Trophoblast cell (in vitro differentiated cells and primary cell): ENCODE data around the gene C17orf58.
"Not testable (repeated sequence)": the region's sequence is repeated elsewhere in the genome, so short reads cannot be mapped to it uniquely, and the experiment has no call there.

Source experiments
- DNase-seq, 2 donors: peaks; one replicate each; pipeline ENCODE4 v3.0.0-alpha.2; 2016
- H2AFZ ChIP-seq: 2 replicates; pipeline ENCODE4 v1.6.1; 2013; ENCODE audit warnings: low read length, moderate library complexity, mild to moderate bottlenecking; ENCODE audit not compliant: insufficient read depth, poor library complexity
- H2AK5ac ChIP-seq: 2 replicates; pipeline ENCODE4 v1.6.1; 2013; ENCODE audit warnings: mild to moderate bottlenecking, low read length
- H2BK120ac ChIP-seq: 2 replicates; pipeline ENCODE4 v1.6.1; 2013; ENCODE audit warnings: low read length, mild to moderate bottlenecking, moderate library complexity; ENCODE audit not compliant: insufficient read depth, poor library complexity
- H2BK12ac ChIP-seq: 2 replicates; pipeline ENCODE4 v1.6.1; 2013; ENCODE audit warnings: mild to moderate bottlenecking, low read length, moderate library complexity
- H2BK5ac ChIP-seq: 2 replicates; pipeline ENCODE4 v1.6.1; 2013; ENCODE audit warnings: low read length, low read depth, moderate library complexity, mild to moderate bottlenecking; ENCODE audit not compliant: poor library complexity
- H3K14ac ChIP-seq: 2 replicates; pipeline ENCODE4 v1.6.1; 2013; ENCODE audit warnings: mild to moderate bottlenecking, low read length
- H3K18ac ChIP-seq: 2 replicates; pipeline ENCODE4 v1.6.1; 2013; ENCODE audit warnings: mild to moderate bottlenecking, low read length
- H3K23ac ChIP-seq: 2 replicates; pipeline ENCODE4 v1.6.1; 2013; ENCODE audit warnings: low read length
- H3K27ac ChIP-seq: 2 replicates; pipeline ENCODE4 v1.5.1; 2013; ENCODE audit warnings: low read depth, mild to moderate bottlenecking, inconsistent platforms, low read length, moderate library complexity
- H3K27me3 ChIP-seq: 2 replicates; pipeline ENCODE4 v1.6.1; 2013; ENCODE audit warnings: inconsistent platforms, mild to moderate bottlenecking, low read length, moderate library complexity; ENCODE audit not compliant: insufficient read depth
- H3K36me3 ChIP-seq, 2 experiments: 1 replicate in 1 of 2; 2 replicates in 1 of 2; pipeline ENCODE4 v1.6.1; 2013; ENCODE audit warnings: low read length in 2 of 2, mild to moderate bottlenecking in 2 of 2, moderate library complexity in 1 of 2; ENCODE audit not compliant: insufficient read depth in 2 of 2, control insufficient read depth in 1 of 2
- H3K4ac ChIP-seq: 2 replicates; pipeline ENCODE4 v1.6.1; 2013; ENCODE audit warnings: low read depth, mild to moderate bottlenecking, low read length, moderate library complexity
- H3K4me1 ChIP-seq, 2 experiments: 1 replicate in 1 of 2; 2 replicates in 1 of 2; pipeline ENCODE4 v1.6.1; 2013; ENCODE audit warnings: low read length in 2 of 2, mild to moderate bottlenecking in 2 of 2, moderate library complexity in 1 of 2; ENCODE audit not compliant: insufficient read depth in 2 of 2, control insufficient read depth in 1 of 2
- H3K4me2 ChIP-seq: 2 replicates; pipeline ENCODE4 v1.6.1; 2013; ENCODE audit warnings: inconsistent platforms, mild to moderate bottlenecking, low read length, moderate library complexity
- H3K4me3 ChIP-seq: 2 replicates; pipeline ENCODE4 v1.5.1; 2013; ENCODE audit warnings: mild to moderate bottlenecking, low read depth, low read length, inconsistent platforms
- H3K79me1 ChIP-seq: one replicate; pipeline ENCODE4 v1.6.1; 2013; ENCODE audit warnings: low read length
- H3K79me2 ChIP-seq: 2 replicates; pipeline ENCODE4 v1.6.1; 2013; ENCODE audit warnings: low read length, mild to moderate bottlenecking; ENCODE audit not compliant: control insufficient read depth, insufficient read depth, poor library complexity
- H3K9ac ChIP-seq: 2 replicates; pipeline ENCODE4 v1.6.1; 2013; ENCODE audit warnings: mild to moderate bottlenecking, low read length
- H3K9me3 ChIP-seq: 2 replicates; pipeline ENCODE4 v1.6.1; 2013; ENCODE audit warnings: low read depth, mild to moderate bottlenecking, control low read depth, inconsistent platforms, low read length; ENCODE audit not compliant: insufficient read depth
- H4K12ac ChIP-seq: 2 replicates; pipeline ENCODE4 v1.6.1; 2013; ENCODE audit warnings: low read depth, mild to moderate bottlenecking, low read length, moderate library complexity
- H4K8ac ChIP-seq: 2 replicates; pipeline ENCODE4 v1.6.1; 2013; ENCODE audit warnings: low read depth, mild to moderate bottlenecking, low read length, moderate library complexity
- H4K91ac ChIP-seq: one replicate; pipeline ENCODE4 v1.6.1; 2013; ENCODE audit warnings: low read depth, mild to moderate bottlenecking, low read length, moderate library complexity
- WGBS: extraction: QIAGEN DNeasy Blood & Tissue Kit; methylation state at CpG from one replicate; pipeline ENCODE4 v1.1.7; 2013; ENCODE audit warnings: missing lambda C conversion rate; ENCODE audit not compliant: insufficient read length, insufficient coverage; ENCODE audit errors: extremely low coverage; 5-methylcytosine and 5-hydroxymethylcytosine counted together

C17orf58 gene

DNA sequence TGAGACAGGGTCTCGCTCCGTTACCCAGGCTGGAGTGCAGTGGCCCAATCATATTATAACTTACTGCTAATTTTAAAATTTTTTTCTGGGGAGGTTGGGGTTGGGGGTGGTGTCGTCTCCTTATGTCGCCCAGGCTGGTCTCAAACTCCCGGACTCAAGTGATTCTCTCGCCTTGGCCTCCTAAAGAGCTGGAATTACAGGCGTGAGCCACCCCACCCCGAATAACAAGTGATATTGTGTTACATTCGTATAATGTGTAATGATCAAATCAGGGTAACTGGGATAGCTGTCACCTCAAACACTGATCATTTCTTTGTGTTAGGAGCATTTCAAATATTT is 23.0 kb upstream of the C17orf58 start:
- no peak overlapping the region for H3K4ac ChIP-seq
- H2AK5ac ChIP-seq: no peak overlapping the region
- no peak overlapping the region for H3K9ac ChIP-seq
- no peak overlapping the region for H3K14ac ChIP-seq
- H3K23ac ChIP-seq: no peak overlapping the region
- H2BK12ac ChIP-seq: no peak overlapping the region
- no peaks in the 10 kb centered on the region for H3K79me2 ChIP-seq
- H2AFZ ChIP-seq: no peak overlapping the region
- H3K4me3 ChIP-seq: no peak overlapping the region
- H3K27me3 ChIP-seq: no peaks in the 10 kb centered on the region
- WGBS: no CpG with 5 or more reads among the region's 9 CpGs
- H3K4me2 ChIP-seq: no peak overlapping the region
- no peaks in the 10 kb centered on the region for H3K36me3 ChIP-seq
- no peak overlapping the region for H2BK120ac ChIP-seq
- no peak for DNase-seq
- no peak overlapping the region for H3K18ac ChIP-seq
- H3K27ac ChIP-seq: no peak overlapping the region
- H4K91ac ChIP-seq: no peak overlapping the region
- peaks cover 5% of the 10 kb centered on the region for H3K79me1 ChIP-seq
- H4K12ac ChIP-seq: no peak overlapping the region
- H2BK5ac ChIP-seq: no peak overlapping the region
- no peak overlapping the region for H4K8ac ChIP-seq
- peaks cover 0 to 2% of the 10 kb centered on the region in 2 experiments for H3K4me1 ChIP-seq
- H3K9me3 ChIP-seq: no peaks in the 10 kb centered on the region

DNA sequence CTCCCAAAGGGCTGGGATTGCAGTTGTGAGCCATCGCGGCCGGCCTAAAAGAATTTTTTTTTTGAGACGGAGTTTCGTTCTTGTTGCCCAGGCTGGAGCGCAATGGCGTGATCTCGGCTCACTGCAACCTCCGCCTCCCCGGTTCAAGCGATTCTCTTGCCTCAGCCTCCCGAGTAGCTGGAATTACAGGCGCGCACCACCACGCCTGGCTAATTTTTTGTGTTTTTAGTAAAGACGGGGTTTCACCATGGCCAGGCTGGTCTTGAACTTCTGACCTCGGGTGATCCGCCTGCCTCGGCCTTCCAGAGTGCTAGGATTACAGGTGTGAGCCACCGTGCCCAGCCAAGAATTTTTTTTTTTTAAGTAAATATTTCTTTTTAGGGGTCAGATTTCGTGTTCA is 22.2 kb upstream of the C17orf58 start:
- not testable (repeated sequence) for H3K9me3 ChIP-seq, H3K79me2 ChIP-seq, H3K18ac ChIP-seq, H3K4me1 ChIP-seq, H3K27me3 ChIP-seq, H3K14ac ChIP-seq, DNase-seq, H3K27ac ChIP-seq, H2BK12ac ChIP-seq, H3K36me3 ChIP-seq, H2BK5ac ChIP-seq, H3K4me3 ChIP-seq, H2AK5ac ChIP-seq, H2BK120ac ChIP-seq, H3K9ac ChIP-seq, H3K23ac ChIP-seq, H2AFZ ChIP-seq, H4K91ac ChIP-seq, H3K4ac ChIP-seq, H4K8ac ChIP-seq, H3K79me1 ChIP-seq, H3K4me2 ChIP-seq, H4K12ac ChIP-seq
- WGBS: no CpG with 5 or more reads among the region's 21 CpGs

DNA sequence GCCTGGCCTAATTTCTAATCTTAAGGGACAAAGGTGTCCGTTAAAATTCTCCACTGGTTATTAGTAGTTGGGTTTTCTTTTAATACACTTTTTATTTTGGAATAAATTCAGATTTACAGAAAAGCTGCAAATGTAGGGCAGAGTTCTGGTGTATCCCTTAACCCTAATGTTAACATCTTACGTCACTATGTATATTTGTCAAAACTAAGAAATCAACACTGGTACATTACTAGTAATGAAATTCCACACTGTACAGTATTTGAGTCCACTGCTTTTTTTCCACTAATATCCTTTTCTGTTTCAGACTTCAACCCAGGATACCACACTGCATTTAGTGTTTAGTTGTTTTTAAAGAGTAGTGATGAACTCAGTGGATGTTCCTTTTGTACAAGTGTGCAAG is 20.6 kb upstream of the C17orf58 start:
- Histone ChIP-seq H4K8ac (no peak overlapping the region), H3K14ac (no peak overlapping the region), H3K79me2 (no peaks in the 10 kb centered on the region), H3K4me3 (no peak overlapping the region), H3K27ac (no peak overlapping the region), H4K91ac (no peak overlapping the region), H3K9me3 (no peaks in the 10 kb centered on the region), H2AK5ac (no peak overlapping the region), H3K23ac (no peak overlapping the region), H3K4ac (no peak overlapping the region), H3K36me3 (no peaks in the 10 kb centered on the region), H2BK120ac (no peak overlapping the region), H3K4me2 (no peak overlapping the region), H3K4me1 (peaks cover 0 to 2% of the 10 kb centered on the region in 2 experiments), H2BK12ac (no peak overlapping the region), H2AFZ (no peak overlapping the region), H4K12ac (no peak overlapping the region), H3K79me1 (peaks cover 5% of the 10 kb centered on the region), H3K27me3 (no peaks in the 10 kb centered on the region), H2BK5ac (no peak overlapping the region), H3K9ac (no peak overlapping the region), H3K18ac (no peak overlapping the region)
- no peak for DNase-seq
- no CpG with 5 or more reads among the region's 2 CpGs for WGBS

GRCh38 chr17:68015081-68015723 is 18.9 kb upstream of the C17orf58 start:
- no peak for DNase-seq
- no peak overlapping the region for H3K18ac ChIP-seq
- H3K4me1 ChIP-seq: no peaks in the 10 kb centered on the region
- no peaks in the 10 kb centered on the region for H3K27me3 ChIP-seq
- H3K36me3 ChIP-seq: no peaks in the 10 kb centered on the region
- no peak overlapping the region for H3K4ac ChIP-seq
- no peak overlapping the region for H2BK120ac ChIP-seq
- no peak overlapping the region for H4K8ac ChIP-seq
- H2BK5ac ChIP-seq: no peak overlapping the region
- H4K12ac ChIP-seq: no peak overlapping the region
- no peaks in the 10 kb centered on the region for H3K79me2 ChIP-seq
- WGBS: no CpG with 5 or more reads among the region's 11 CpGs
- H3K4me3 ChIP-seq: no peak overlapping the region
- H3K14ac ChIP-seq: no peak overlapping the region
- H2AK5ac ChIP-seq: no peak overlapping the region
- no peak overlapping the region for H2AFZ ChIP-seq
- H3K4me2 ChIP-seq: no peak overlapping the region
- peak overlapping the region; percentile 43 for H3K9ac ChIP-seq
- H3K27ac ChIP-seq: no peak overlapping the region
- H2BK12ac ChIP-seq: no peak overlapping the region
- H3K9me3 ChIP-seq: no peaks in the 10 kb centered on the region
- no peak overlapping the region for H3K23ac ChIP-seq
- no peak overlapping the region for H4K91ac ChIP-seq
- H3K79me1 ChIP-seq: peaks cover 2% of the 10 kb centered on the region
